AG09309 (cell line): ENCODE measurements around the gene TSSK3.

Experiments
- DNase-seq: peaks from one replicate; pipeline ENCODE4 v3.0.0-alpha.2; 2010; ENCODE audit warnings: low read depth
- H3K4me3 ChIP-seq: 2 replicates; pipeline ENCODE4 v1.5.1; 2011; ENCODE audit warnings: mild to moderate bottlenecking, low read depth, low read length, moderate library complexity; ENCODE audit not compliant: control insufficient read depth
- TF ChIP-seq, protein P1 (sequence below): IDR thresholded peaks from 2 replicates; pipeline ENCODE4 v1.5.1; 2011; ENCODE audit warnings: mild to moderate bottlenecking, low read depth, low read length, inconsistent platforms; ENCODE audit not compliant: insufficient read depth, control insufficient read depth; ENCODE audit errors: missing control alignments

Gene TSSK3

DNA sequence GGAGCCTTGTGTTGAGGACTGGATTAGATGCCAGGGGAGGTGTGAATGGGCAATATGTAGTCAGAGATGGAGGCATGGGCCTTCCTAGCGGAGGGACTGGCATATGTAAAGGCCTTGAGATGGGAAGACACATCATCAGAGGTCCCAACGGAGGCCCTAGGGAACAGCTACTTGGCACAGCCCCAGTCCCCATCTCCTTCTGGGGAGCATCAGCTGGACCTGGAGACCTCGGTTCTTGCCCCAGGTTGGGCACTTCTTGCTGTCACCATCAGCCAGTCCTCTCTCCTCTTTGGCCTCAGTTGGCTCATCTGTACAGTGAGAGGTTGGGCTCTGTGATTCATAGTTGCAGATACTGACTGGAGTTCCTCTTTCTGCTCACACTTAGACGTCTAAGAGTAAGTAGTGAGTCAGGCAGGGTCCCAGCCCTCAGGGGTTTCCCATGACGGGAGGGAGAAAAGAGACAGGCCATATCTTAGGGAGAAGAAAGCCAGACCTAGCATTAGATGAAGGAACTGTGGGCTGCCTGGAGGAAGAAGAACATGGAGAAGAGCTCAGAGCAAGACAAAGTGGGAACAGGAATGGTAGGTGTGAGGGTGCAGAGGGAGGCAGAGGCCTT is 22.9 kb upstream of the TSSK3 start:
- no peak overlapping the region for H3K4me3 ChIP-seq
- TF ChIP-seq, protein P1, sequence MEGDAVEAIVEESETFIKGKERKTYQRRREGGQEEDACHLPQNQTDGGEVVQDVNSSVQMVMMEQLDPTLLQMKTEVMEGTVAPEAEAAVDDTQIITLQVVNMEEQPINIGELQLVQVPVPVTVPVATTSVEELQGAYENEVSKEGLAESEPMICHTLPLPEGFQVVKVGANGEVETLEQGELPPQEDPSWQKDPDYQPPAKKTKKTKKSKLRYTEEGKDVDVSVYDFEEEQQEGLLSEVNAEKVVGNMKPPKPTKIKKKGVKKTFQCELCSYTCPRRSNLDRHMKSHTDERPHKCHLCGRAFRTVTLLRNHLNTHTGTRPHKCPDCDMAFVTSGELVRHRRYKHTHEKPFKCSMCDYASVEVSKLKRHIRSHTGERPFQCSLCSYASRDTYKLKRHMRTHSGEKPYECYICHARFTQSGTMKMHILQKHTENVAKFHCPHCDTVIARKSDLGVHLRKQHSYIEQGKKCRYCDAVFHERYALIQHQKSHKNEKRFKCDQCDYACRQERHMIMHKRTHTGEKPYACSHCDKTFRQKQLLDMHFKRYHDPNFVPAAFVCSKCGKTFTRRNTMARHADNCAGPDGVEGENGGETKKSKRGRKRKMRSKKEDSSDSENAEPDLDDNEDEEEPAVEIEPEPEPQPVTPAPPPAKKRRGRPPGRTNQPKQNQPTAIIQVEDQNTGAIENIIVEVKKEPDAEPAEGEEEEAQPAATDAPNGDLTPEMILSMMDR: no peak
- DNase-seq: no peak

- no peak overlapping the region for H3K4me3 ChIP-seq
- TF ChIP-seq, protein P1: no peak
- DNase-seq: no peak
Observed at GRCh38 chr1:32341186-32341757, 21.1 kb upstream of the TSSK3 start.

GRCh38 chr1:32341971-32342370 is 20.4 kb upstream of the TSSK3 start:
- H3K4me3 ChIP-seq: no peak overlapping the region
- TF ChIP-seq, protein P1: no peak
- DNase-seq: no peak

DNA sequence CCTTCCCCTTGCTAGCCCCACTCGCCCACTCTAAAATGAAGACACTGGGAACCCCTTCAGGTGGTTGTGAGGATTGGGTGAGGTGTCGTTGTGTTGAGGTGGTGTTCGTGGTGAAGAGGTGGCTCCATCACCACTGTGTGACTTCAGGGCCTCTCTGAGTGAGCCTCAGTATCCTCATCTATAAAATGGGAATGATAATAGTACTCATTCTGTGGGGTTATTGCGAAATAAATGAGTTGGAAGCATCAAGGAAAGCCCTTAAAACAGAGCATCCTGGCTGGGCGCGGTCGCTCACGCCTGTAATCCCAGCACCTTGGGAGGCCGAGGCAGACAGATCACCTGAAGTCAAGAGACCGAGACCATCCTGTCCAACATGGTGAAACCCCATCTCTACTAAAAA is 19.6 kb upstream of the TSSK3 start:
- TF ChIP-seq, protein P1: no peak
- no peak overlapping the region for H3K4me3 ChIP-seq
- no peak for DNase-seq

DNA sequence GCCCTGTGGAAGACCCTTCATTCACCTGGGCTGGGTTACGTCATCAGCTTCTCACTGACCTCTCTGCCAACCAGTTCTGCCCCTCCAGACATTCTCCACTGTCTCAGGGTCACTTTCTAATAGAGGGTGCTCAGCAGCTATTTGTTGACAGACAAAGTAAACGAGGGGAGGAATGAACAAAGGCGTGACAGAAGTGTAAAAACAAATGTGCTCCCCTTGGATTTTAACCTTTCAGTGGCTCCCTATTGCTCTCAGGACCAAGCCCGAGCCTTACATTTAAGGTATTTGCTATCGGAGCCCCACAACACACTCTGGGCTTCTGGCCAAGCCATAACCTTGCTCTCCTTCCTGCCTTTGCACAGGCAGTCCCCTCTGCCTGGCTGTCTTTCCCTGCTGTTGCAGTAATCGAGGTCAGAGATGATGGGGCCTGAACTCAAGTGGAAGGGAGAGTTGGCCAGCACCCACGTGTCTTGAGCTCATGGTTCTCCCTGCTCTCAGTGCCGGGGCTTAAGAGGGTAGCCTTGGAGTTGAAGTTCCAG is 17.0 kb upstream of the TSSK3 start:
- H3K4me3 ChIP-seq: no peak overlapping the region
- TF ChIP-seq, protein P1: no peak
- DNase-seq: no peak

DNA sequence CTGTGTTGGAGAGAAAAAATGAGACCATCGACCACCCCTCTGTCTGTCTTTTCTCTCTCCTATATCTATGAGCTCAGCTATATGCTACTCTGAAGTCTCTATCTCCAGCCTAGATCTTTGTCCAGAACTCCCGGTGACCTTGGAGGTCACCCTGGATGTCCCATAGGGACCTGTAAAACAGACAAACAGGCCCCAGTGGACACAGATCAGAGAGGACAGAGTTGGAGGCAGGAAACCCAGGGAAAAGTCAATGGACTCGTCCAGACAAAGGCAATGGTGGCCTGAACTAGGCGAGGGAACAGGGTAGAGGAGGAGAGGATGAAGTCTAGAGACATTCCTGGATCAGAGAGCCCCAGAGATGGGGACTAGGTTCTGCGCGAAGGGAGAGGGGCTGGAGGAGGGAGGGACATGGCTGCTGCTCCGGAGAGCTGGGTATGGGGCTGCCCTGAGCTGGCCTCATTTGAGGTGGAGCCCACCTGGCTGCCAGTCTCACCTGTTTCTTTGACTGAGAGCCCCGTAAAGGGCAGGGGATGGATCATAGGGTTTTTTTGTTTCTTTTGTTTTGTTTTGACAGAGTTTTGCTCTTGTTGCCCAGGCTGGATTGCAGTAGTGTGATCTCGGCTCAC is 15.7 kb upstream of the TSSK3 start:
- DNase-seq: no peak
- TF ChIP-seq, protein P1: no peak
- H3K4me3 ChIP-seq: no peak overlapping the region
